SK-N-MC (cell line): Measurements from ENCODE around the gene KNCN.

Experiments used
- DNase-seq: peaks from one replicate; pipeline ENCODE4 v3.0.0-alpha.2; 2011; ENCODE audit warnings: low read depth, low spot score
- H3K27ac ChIP-seq: fragments of 200-600 bp; sonication (generic); 2 replicates; pipeline ENCODE4 v1.5.1; 2016; ENCODE audit warnings: mixed run types
- H3K36me3 ChIP-seq: fragments of 200-600 bp; sonication (generic); 2 replicates; pipeline ENCODE4 v1.6.1; 2017; ENCODE audit warnings: antibody characterized with exemption, low read length, mixed read lengths; ENCODE audit not compliant: insufficient read depth
- H3K4me3 ChIP-seq: fragments of 200-600 bp; sonication (generic); 2 replicates; pipeline ENCODE4 v1.5.1; 2016
- H3K9ac ChIP-seq: fragments of 200-600 bp; sonication (generic); 2 replicates; pipeline ENCODE4 v1.8.0; 2017; ENCODE audit warnings: mixed run types, mixed read lengths; ENCODE audit not compliant: insufficient read length
- H3K9me3 ChIP-seq: fragments of 200-600 bp; sonication (generic); 2 replicates; pipeline ENCODE4 v1.6.1; 2017; ENCODE audit warnings: low read depth, mild to moderate bottlenecking, antibody characterized with exemption, low read length, moderate library complexity, mixed read lengths
- EZH2 ChIP-seq: fragments of 200-600 bp; sonication (generic); IDR thresholded peaks from one replicate; pipeline ENCODE4 v1.6.1; 2017; ENCODE audit warnings: antibody characterized with exemption
- FOXP2 ChIP-seq: optimal IDR thresholded peaks from 2 replicates; pipeline ENCODE3; 2011; ENCODE audit warnings: mild to moderate bottlenecking, moderate library complexity; ENCODE audit not compliant: insufficient read depth; ENCODE audit errors: extremely low read length, control extremely low read depth
- POLR2AphosphoS5 ChIP-seq: IDR thresholded peaks from 2 replicates; pipeline ENCODE4 v1.6.1; 2012; ENCODE audit warnings: mild to moderate bottlenecking, low read depth, low read length, borderline replicate concordance

The KNCN gene

DNA sequence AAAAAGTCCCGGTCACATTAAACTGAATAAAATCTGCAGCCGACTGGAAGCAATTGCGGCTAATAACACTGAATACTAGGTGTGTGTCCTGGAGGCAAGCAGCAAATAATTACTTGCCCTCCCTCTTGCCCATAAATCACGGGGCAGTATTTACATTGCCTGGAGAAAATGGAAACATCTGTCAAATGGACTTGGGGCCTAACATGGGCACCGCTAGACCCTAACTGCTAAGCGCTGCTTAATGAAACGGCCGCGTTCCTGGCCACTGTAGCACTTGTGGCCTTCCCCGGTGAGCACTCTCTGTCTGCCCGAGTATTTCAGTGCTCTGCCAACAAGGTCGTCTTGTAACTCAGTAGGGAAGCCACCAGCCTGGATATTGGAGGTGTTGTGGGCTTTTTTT lies 23.9 kb upstream of the KNCN start:
- Histone ChIP-seq H3K4me3 (no peak overlapping the region), H3K9ac (no peak overlapping the region), H3K9me3 (no peaks in the 10 kb centered on the region), H3K27ac (no peak overlapping the region), H3K36me3 (0 out of 2 replicates have a peak, but pooled peaks cover 5% of the 10 kb centered on the region)
- TF ChIP-seq POLR2AphosphoS5: no peak
- TF ChIP-seq EZH2: no peak
- no peak for TF ChIP-seq FOXP2
- no peak for DNase-seq

DNA sequence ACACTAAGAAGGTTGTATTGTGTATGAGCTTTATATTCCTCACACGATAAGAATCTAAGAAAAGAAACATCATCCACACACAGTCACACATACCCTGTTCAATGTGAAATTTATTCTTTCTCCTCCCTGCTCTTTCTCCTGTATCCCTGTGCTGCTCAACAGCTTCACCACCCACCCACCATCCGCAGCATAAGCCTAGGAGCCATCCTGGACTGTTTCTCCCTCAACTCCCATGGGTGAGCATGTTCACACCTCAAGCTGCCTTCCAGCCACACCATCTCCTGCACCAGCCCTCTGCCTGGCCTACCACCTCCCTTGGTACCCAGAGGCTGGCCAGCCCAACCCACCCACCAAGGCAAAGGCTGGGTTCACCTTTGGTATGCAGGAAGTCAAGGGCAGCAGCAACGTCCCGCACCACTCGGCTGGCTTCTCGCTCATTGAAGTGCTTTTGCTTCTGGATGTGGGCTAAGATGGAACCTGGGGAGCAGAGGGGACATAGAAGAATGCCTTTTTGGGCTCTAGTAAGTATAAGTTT lies 20.3 kb upstream of the KNCN start:
- H3K9me3 ChIP-seq: no peaks in the 10 kb centered on the region
- no peaks in the 10 kb centered on the region for H3K36me3 ChIP-seq
- DNase-seq: no peak
- TF ChIP-seq POLR2AphosphoS5 (no peak), FOXP2 (no peak), EZH2 (no peak)
- no peak overlapping the region for H3K27ac ChIP-seq
- no peak overlapping the region for H3K4me3 ChIP-seq
- no peak overlapping the region for H3K9ac ChIP-seq

DNA sequence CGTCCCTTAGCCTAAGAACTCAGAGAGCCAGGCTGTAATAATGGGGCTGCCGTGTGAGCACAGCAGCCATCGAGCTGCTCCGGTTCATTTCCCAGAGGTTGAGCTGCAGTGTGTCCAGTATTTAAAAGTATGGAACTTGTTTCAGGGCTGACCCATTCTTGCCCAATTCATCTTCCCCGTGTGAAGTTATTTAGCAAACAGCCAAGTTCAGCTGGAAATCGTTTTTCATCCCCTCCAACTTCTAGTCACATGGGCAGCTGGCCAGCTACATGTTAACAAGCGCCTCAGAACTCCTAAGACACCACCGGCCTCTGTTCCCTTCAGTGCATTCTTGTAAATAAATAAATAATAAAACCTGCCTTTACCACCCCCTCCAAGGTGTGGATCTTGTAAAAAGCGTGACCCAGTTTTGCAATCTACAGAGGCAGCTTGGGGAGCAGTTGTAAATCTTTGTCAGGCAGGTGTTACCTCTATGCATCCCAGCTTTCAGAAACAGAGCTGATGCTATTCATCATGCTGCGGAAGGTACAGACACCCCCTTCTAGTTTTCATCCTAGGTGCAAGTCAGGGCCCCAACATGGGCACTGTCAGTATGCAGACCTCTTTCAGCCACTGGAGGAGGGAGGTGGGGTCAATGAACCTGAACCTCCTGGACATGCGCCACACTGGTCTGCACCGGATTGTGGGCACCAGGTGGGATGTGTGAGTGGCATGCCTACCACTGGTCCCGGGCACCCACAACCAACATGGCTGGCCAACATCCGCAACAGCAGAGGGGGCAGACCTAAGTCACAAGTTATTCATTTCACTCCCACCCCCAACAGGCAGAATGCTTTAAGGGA lies 18.7 kb upstream of the KNCN start:
- Histone ChIP-seq H3K36me3 (no peaks in the 10 kb centered on the region), H3K9me3 (no peaks in the 10 kb centered on the region), H3K27ac (no peak overlapping the region), H3K4me3 (no peak overlapping the region), H3K9ac (no peak overlapping the region)
- TF ChIP-seq EZH2: no peak
- TF ChIP-seq POLR2AphosphoS5: no peak
- no peak for TF ChIP-seq FOXP2
- DNase-seq: no peak

GRCh38 chr1:46569116-46569515 lies 17.7 kb upstream of the KNCN start:
- Histone ChIP-seq H3K27ac (no peak overlapping the region), H3K4me3 (no peak overlapping the region)
- DNase-seq: no peak

GRCh38 chr1:46568461-46568891 lies 17.0 kb upstream of the KNCN start:
- no peaks in the 10 kb centered on the region for H3K9me3 ChIP-seq
- no peak overlapping the region for H3K4me3 ChIP-seq
- H3K36me3 ChIP-seq: no peaks in the 10 kb centered on the region
- no peak overlapping the region for H3K27ac ChIP-seq
- no peak overlapping the region for H3K9ac ChIP-seq
- TF ChIP-seq EZH2 (no peak), FOXP2 (no peak), POLR2AphosphoS5 (no peak)
- no peak for DNase-seq

More at GRCh38 chr1:46569116-46569515, 17.7 kb upstream of the KNCN start:
- TF ChIP-seq EZH2 (no peak), POLR2AphosphoS5 (no peak), FOXP2 (no peak)
- Histone ChIP-seq H3K9me3 (no peaks in the 10 kb centered on the region), H3K36me3 (no peaks in the 10 kb centered on the region), H3K9ac (no peak overlapping the region)

DNA sequence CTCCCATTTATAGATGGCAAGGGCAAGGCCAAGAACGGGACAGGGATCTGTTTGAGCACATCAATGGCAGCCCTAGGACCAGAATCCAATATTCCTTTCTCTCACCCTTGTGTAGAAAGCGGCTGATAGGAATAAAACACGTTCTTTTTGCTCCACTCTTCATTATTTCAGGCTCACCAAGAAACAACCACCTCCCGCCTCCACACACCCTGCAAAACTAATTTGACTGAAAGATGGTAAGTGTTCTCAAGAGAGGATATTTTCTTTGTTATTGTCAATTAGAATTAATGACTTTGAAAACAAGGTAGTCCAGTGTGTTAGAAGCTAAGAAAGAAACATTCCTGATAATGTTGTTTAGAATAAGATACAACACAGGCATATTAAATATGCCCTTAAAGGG lies 11.9 kb upstream of the KNCN start:
- H3K4me3 ChIP-seq: no peak overlapping the region
- H3K27ac ChIP-seq: no peak overlapping the region
- H3K9me3 ChIP-seq: no peaks in the 10 kb centered on the region
- TF ChIP-seq EZH2 (no peak), POLR2AphosphoS5 (no peak), FOXP2 (no peak)
- no peak overlapping the region for H3K9ac ChIP-seq
- DNase-seq: no peak
- H3K36me3 ChIP-seq: no peaks in the 10 kb centered on the region

- TF ChIP-seq EZH2 (no peak), POLR2AphosphoS5 (no peak), FOXP2 (no peak)
- no peaks in the 10 kb centered on the region for H3K9me3 ChIP-seq
- DNase-seq: no peak
- no peak overlapping the region for H3K4me3 ChIP-seq
- no peak overlapping the region for H3K27ac ChIP-seq
- H3K9ac ChIP-seq: no peak overlapping the region
- H3K36me3 ChIP-seq: no peaks in the 10 kb centered on the region
Measured at GRCh38 chr1:46562498-46562897, 11.1 kb upstream of the KNCN start.

DNA sequence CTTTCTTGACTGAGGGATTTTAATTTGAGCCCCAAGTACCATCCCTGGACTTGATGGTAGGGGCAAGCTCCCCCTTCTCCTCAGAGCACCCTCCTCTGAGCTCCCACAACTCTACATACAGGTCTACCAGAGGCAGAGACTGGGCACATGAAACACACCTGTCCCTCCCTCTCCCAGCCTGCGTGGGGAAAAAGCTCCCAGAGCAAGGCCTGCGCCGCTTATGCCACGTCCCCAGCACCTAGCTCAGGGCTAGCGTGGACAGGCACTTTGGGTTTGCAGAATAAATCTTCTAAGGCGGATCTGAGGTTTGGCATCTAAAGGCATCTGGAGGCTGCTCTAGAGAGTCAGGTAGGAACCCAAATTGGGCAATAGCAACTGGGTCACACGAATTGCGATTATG lies 7.5 kb upstream of the KNCN start:
- Histone ChIP-seq H3K9me3 (no peaks in the 10 kb centered on the region), H3K4me3 (no peak overlapping the region), H3K27ac (no peak overlapping the region), H3K9ac (no peak overlapping the region), H3K36me3 (no peaks in the 10 kb centered on the region)
- TF ChIP-seq EZH2 (no peak), POLR2AphosphoS5 (no peak), FOXP2 (no peak)
- DNase-seq: no peak
